Left lung (tissue), 10 donors: ENCODE measurements around the gene ACADL. TPM values are rescaled to one million over a fixed set of nuclear protein-coding genes. Genes with fewer than 3 reads are reported as not detected.

Source experiments
- ATAC-seq: fragments of 200-7000 bp; cut with Tn5 transposase; one replicate; pipeline ENCODE4 v1.9.1; 2020; ENCODE audit warnings: moderate library complexity
- DNase-seq, 4 donors: peaks; one replicate each; pipeline ENCODE4 v3.0.0-alpha.2; 2013 to 2020
- H3K27ac ChIP-seq, 2 donors: fragments of 200-600 bp; sonication (generic) in 1 of 2; one replicate each; pipeline versions ENCODE4 v1.5.0 to v1.8.0; 2020 to 2021
- H3K27me3 ChIP-seq, 2 donors: fragments of 200-600 bp; sonication (generic) in 1 of 2; one replicate each; pipeline versions ENCODE4 v1.5.0 to v1.8.0; 2020 to 2021
- H3K36me3 ChIP-seq, 2 donors: fragments of 200-600 bp; sonication (generic) in 1 of 2; one replicate each; pipeline versions ENCODE4 v1.5.0 to v1.8.0; 2020 to 2021
- H3K4me1 ChIP-seq, 2 donors: fragments of 200-600 bp; one replicate each; pipeline ENCODE4 v1.8.0; 2021
- H3K4me3 ChIP-seq, 2 donors: fragments of 200-600 bp; sonication (generic) in 1 of 2; one replicate each; pipeline versions ENCODE4 v1.5.0 to v1.8.0; 2020 to 2021; ENCODE audit warnings: mild to moderate bottlenecking in 1 of 2
- H3K9me3 ChIP-seq, 2 donors: fragments of 200-600 bp; sonication (generic) in 1 of 2; one replicate each; pipeline versions ENCODE4 v1.5.0 to v1.8.0; 2020 to 2021
- CTCF ChIP-seq, 2 donors: fragments of 200-600 bp; sonication (generic) in 1 of 2; IDR thresholded peaks; one replicate each; pipeline versions ENCODE4 v1.5.0 to v1.8.0; 2021; ENCODE audit warnings: antibody characterized with exemption in 2 of 2
- intact Hi-C, 2 donors: fragments of 100-400 bp; cut with DNase I; formaldehyde crosslinking; loops; one replicate each; pipeline versions ENCODE4 v1.11.2 to v1.14.2; 2022
- polyA plus RNA-seq, 6 donors: library from polyadenylated mRNA; unstranded; fragments of 120-200 nt; gene quantifications; one replicate each; pipeline ENCODE4 v1.2.1, GENCODE V29; 2013; ENCODE audit not compliant: insufficient read length in 6 of 6
- total RNA-seq, 2 donors: library from RNA; stranded (reverse); fragmentation: NEBNext Ultra II Directional; extraction: Animal tissue kit (Norgen Biotek cat#: 25700); gene quantifications; one replicate each; pipeline ENCODE4 v1.2.1, GENCODE V29; 2021
- donor health status: DM: no; HTN: yes; CAD: no.
- donor health status: DM: no; HTN: no; CAD: no.

Gene ACADL
- total and polyA plus RNA-seq, 8 donors = 14.6 to 32.9 (median 18.8) TPM

GRCh38 chr2:210228586-210228985 is 3.3 kb upstream of the ACADL start:
- no peak overlapping the region for H3K27ac ChIP-seq
- TF ChIP-seq CTCF (IDR thresholded peaks at IDR 0.05) = no peak
- H3K4me3 ChIP-seq = no peak overlapping the region
- no peaks in the 10 kb centered on the region for H3K36me3 ChIP-seq
- peaks cover 9 to 41% of the 10 kb centered on the region in 2 donors for H3K27me3 ChIP-seq
- DNase-seq (peak in 1 of 4 donors; percentile 34), ATAC-seq (no peak)
- no peaks in the 10 kb centered on the region for H3K9me3 ChIP-seq
- intact Hi-C loops = no loop called here
- H3K4me1 ChIP-seq = no peaks in the 10 kb centered on the region

- intact Hi-C loops = no loop called here
- Histone ChIP-seq H3K36me3 (no peaks in the 10 kb centered on the region), H3K4me3 (no peak overlapping the region), H3K27me3 (peaks cover 9 to 51% of the 10 kb centered on the region in 2 donors), H3K4me1 (no peaks in the 10 kb centered on the region), H3K9me3 (no peaks in the 10 kb centered on the region), H3K27ac (no peak overlapping the region)
- ATAC-seq (no peak), DNase-seq (no peak)
- no peak for TF ChIP-seq CTCF (IDR thresholded peaks at IDR 0.05)
Observed at GRCh38 chr2:210227290-210228088, 2.2 kb upstream of the ACADL start.

- H3K36me3 ChIP-seq = no peaks in the 10 kb centered on the region
- ATAC-seq (peak; percentile 11), DNase-seq (no peak)
- peaks cover 9 to 61% of the 10 kb centered on the region in 2 donors for H3K27me3 ChIP-seq
- H3K9me3 ChIP-seq = no peaks in the 10 kb centered on the region
- intact Hi-C loops = no loop called here
- no peaks in the 10 kb centered on the region for H3K4me1 ChIP-seq
- no peak for TF ChIP-seq CTCF (IDR thresholded peaks at IDR 0.05)
- H3K27ac ChIP-seq = peak overlapping the region; percentile 78 to 86
- H3K4me3 ChIP-seq = peak overlapping the region in 1 of 2 donors; percentile 40
Observed at GRCh38 chr2:210226223-210226622, 976 bp upstream of the ACADL start.

GRCh38 chr2:210224591-210224940 is 681 bp downstream of the ACADL start:
- H3K27ac ChIP-seq = peak overlapping the region; percentile 78 to 86
- ATAC-seq (peak; percentile 52), DNase-seq (peak in 1 of 4 donors; percentile 81)
- intact Hi-C loops = no loop called here
- H3K27me3 ChIP-seq = peaks cover 9 to 61% of the 10 kb centered on the region in 2 donors
- no peaks in the 10 kb centered on the region for H3K36me3 ChIP-seq
- TF ChIP-seq CTCF (IDR thresholded peaks at IDR 0.05) = no peak
- no peaks in the 10 kb centered on the region for H3K9me3 ChIP-seq
- peak overlapping the region; percentile 40 to 48 for H3K4me3 ChIP-seq
- no peaks in the 10 kb centered on the region for H3K4me1 ChIP-seq

GRCh38 chr2:210215120-210215519 is 10.1 kb downstream of the ACADL start:
- DNase-seq (no peak), ATAC-seq (peak; percentile 71)
- no peak for TF ChIP-seq CTCF (IDR thresholded peaks at IDR 0.05)
- Histone ChIP-seq H3K36me3 (no peaks in the 10 kb centered on the region), H3K27me3 (no peaks in the 10 kb centered on the region), H3K4me1 (no peaks in the 10 kb centered on the region), H3K4me3 (no peak overlapping the region), H3K27ac (no peak overlapping the region), H3K9me3 (no peaks in the 10 kb centered on the region)
- intact Hi-C loops = no loop called here
